HG03342 (cell line): ENCODE data around the gene PIK3CD.
"Not testable (repeated sequence)": the region's sequence is repeated elsewhere in the genome, so short reads cannot be mapped to it uniquely, and the experiment has no call there.

Source experiments
- ATAC-seq: cut with Tn5 transposase; IDR thresholded peaks from one replicate; pipeline ENCODE4 v1.9.1; 2021; ENCODE audit warnings: mild to moderate bottlenecking, moderate library complexity; ENCODE audit not compliant: unreplicated experiment

PIK3CD gene

DNA sequence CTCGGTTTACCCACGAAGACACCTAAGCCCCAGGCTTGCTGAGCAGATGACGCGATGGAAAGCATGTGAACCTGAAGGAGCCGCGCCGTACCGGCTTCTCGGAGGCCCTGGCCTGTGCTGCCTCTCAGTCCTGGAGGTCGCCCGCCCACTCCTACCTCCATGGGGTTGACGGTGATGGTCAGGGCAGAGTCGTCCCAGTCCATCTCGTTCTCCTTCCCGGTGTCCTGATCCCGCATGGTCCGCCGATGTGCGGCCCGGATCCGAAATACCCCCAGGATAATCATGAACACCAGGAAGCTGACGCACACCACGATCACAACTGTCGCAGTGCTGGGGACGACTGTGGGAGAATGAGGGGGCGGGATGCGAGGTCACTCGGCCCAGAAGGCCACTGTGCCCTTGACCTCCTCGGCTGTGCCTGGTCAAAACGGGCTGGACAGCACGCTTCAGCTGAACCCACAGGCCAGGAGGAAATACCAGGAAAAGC lies 79.6 kb downstream of the PIK3CD start:
- ATAC-seq, result no peak

DNA sequence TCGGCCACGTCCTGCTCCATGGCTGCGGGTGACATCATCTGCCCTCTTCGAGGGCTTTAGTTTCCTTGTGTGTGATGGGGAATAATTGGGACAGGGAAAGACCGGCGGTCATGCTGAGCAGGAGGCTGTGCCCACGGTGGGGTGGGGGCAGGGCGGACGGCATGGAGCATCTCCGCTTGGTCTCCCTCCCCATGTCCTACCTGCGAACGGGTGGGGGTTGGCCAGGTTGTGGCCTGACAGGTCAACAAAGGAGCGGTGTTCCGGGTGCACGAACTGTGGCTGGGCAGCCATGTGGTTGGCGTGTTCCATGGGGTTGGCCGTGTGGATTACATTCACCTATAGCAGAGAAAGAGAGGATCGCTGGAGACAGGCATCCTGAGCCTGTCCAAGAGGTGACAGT lies 80.0 kb downstream of the PIK3CD start:
- ATAC-seq, result no peak

DNA sequence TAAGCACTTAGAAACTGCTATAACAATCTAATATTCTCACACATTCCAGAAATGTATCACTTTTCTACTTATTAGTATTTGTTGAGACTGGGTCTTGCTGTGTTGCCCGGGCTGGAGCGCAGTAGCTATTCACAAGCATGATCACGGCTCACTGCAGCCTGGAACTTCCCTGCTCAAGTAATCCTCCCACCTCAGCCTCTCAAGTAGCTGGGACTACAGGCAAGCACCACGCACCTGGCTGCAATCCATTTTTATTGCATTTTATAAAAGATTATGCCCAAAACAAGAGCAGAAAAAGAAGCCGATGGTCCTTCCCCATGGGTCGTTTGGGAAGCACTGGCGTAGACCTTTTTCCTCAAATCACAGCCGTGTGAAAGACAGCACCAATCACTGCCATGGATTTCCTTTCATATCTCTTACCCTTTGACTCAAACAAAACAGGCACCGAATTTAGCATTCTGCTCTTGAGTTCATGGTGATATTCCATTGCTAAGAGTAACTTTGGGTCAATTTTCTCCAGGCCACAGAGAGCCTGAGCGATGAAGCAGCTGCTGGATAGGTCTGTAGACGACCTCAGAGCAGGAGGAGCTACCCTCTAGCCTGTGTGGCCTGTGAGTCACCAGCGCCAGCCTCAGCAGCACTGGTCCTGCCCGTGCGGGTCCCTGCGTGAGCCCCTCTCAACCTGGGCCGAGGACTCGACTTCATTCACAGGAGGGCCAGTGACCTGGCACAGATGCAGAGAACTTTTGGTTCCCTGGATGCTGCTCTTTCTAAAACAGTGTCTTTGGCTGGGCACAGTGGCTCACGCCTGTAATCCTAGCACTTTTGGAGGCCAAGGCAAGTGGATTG lies 80.8 kb downstream of the PIK3CD start:
- ATAC-seq, result no peak

DNA sequence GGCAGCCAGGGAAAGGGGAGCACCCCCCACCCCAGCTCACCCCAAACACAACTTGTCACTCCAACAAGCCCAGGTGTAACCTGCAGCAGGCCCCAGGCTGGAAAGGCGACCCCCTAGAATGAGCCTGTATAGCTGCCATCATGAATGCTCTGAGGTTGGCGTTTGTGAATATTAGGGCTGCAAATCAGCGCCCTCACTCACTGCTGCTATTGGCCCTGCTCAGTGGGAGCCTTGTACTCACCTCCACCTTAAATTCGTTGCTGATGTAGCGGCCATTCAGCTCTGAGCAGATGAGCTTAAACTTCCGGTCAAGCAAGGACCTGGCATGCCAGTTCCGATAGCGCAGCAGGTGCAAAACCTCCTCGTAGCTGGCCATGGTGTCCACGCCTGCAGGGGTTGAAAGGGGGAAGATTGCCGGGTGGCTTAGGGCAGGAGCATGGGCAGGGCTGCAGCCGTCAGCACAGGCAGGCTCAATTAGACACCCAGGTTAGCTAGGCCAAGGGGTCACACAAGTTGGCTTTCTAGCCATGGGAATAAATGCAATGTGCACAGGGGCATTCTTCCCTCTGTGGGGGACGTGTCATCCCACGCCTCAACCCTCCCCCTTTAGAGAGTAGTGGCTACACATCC lies 81.7 kb downstream of the PIK3CD start:
- ATAC-seq, result no peak

DNA sequence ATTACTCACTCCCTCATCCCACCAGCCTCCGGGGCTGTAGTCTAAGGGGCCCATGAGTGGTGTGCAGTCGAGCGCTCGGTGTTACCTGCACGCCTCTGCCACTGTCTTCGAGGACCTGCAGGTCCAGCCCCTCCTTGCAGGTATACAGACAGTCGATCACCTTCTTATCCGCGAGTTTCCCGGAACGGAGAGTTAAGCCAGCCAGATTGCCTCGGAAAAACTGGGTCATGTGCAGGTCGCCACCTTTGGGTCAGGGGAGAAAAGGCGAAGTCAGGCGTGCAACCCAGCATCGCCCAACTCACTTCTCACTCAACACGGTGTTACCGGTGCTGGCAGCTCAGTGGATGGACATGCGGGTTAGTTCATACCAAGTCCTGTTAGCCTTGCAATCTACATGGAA lies 84.3 kb downstream of the PIK3CD start:
- ATAC-seq, result no peak

DNA sequence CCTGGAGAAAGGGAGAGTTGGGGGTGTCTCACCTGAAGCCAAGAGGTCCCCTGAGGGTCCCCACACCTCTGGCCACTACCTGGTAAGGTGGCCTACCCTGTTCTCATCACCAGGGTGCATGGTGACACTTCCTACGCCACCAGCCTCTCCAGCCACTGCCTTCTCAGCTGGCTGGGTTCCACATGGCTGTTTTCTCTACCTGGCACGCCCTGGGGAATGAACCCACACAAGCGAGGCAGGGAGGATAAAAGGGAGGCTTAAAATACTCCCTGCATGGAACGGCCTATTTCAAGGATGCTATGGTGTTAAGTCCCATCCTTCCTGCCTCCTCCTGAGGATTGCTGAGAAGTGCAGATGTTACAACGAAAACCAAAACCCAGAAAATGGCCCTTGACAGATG lies 84.7 kb downstream of the PIK3CD start:
- ATAC-seq, result no peak

DNA sequence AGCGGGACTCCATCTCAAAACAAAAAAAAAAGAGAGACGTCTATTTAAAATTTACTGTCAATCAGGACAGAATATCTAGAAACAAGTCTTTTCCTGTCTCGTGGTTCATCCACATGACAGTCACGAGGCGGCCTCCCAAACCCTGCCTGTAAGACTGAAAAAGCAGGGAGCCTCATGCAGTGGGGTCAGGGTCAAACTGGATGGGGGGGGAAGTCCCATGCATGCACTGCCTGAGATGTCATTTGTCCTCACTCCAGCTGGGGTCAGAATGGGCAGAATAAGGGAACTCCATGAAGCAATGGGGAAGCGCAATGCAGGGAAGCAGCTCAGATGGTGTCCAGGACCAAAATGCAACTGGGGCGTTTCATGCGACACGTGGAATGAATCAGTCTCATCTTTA lies 85.5 kb downstream of the PIK3CD start:
- ATAC-seq, result no peak

DNA sequence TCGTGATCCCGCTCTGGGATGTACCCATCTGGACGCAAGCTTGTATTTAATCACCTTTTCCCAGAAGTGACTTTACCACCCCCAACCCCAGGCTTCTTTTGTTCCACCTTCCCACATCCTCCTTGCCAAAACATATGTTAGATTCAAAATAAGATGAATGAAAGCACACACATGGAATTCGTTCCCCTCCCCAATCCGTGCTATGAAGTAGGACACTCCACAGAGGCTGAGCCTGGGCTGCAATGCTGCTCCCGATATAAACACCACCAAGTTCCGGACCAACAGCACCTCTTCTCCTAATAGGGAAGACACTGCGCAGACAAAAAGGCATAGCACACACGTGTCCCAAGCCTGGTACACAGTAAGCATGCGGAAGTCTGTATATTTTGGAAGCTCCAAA lies 86.1 kb downstream of the PIK3CD start:
- ATAC-seq, result no peak

DNA sequence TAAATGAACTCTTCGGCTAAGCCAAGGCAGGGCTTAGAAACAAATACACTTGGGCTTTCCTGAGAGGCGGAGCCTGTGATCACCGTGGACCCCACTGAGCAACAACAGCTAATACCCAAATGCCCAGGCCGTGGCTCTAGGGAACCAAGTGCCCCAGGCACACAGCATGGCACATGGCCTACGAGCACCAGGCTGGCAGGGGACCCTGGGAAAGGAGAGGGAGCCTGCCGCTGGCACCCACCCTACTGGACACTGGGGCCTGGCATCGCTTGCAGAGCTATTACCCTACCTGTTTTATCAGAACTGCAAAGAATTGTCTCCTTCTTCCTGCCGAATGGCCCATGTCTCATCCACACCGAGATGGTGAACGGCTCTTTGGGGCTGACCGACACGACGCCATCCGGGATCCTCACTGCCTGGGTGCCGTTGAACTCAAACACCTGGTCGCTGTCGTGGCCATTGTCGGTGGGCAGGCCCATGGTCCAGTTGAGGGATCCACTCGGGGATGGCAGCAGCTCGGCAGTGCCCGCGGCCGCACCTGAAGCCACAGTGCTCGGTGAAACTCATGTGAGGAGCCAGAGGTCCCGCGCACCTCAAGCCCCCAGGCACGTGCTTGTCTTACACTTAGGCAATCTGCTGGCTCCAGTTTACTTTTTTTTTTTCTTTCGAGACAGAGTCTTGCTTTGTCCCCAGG lies 92.7 kb downstream of the PIK3CD start:
- no peak for ATAC-seq

DNA sequence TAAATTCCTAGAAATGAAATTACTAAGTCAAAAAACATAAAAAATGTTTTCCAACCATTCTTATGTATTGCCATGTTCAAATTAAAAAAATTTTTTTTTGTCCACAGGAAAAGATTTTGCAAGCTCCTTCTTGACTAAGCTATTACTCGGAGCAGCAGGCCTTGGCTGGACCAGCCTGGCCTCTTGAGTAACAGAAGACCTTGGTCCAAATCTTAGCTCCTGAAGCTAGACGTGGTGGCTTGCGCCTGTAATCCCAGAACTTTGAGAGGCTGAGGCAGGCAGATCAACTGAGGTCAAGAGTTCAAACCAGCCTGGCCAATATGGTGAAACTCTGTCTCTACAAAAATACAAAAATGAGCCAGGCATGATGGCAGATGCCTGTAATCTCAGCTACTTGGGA lies 94.7 kb downstream of the PIK3CD start:
- no peak for ATAC-seq

DNA sequence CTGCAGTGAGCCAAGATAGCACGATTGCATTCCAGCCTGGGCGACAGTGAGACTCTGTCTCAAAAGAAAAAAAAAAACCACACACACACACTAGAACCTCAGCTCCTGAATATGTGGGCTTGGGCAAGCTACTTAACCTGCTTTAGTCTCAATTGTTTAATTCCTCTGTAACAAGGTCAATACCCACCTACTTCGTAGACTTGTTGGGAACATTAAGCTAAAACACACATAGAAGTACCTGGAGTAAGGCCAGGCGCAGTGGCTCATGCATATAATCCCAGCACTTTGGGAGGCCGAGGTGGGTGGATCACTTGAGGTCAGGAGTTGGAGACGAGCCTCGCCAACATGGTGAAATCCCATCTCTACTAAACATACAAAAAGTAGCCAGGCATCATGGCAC lies 95.1 kb downstream of the PIK3CD start:
- no peak for ATAC-seq

DNA sequence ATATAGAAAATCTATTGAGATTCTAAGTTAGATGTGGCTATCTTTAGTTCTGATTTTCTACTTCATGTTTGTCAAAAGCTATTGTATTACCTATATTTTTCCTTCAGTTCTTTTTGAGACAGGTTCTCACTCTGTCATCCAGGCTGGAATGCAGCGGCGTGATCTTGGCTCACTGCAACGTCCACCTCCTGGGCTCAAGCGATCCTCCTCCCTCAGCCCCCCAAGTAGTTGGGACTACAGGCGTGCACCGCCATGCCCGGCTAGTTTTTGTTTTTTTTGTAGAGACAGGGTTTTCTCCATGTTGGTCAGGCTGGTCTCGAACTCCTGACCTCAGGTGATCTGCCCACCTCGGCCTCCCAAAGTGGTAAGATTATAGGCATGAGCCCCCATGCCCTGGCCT lies 96.9 kb downstream of the PIK3CD start:
- not testable (repeated sequence) for ATAC-seq

DNA sequence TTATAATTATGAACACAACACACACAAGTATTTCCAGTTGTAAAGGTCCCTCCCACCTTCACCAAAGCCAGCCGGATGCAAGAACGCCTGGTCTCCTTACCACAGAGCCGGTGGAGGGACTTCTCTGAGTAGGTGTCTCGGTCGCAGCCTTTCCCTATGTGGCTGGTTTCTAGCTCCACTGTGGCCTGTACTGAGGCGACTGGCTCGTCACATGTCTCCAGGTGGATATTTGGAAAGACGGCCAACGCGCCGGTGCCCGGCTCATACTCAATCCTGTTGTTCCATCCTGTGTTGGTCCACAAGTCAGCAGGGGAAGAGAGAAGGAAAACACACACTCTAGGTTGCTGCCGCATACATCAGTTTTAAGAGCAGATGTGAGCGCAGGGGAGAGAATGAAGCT lies 97.8 kb downstream of the PIK3CD start:
- no peak for ATAC-seq

DNA sequence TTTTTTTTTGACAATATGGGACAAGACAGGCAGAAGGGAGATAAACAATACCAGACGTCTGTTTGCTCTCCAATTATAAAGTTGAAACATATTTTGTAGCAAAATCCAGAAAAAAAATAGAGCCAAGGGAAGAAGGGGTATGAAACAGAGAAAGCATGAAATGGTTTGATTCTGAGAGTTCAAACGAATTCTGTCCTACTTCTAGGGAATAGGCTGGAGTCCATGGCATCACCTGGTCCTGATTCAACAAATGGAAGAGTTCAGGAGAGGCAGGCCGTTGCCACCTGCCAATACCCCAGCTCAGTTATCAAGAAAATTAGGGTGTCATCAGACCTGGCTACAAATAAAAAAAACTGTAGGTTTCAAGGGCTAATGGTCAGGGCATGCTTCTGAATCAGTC lies 100.4 kb downstream of the PIK3CD start:
- ATAC-seq, result no peak

DNA sequence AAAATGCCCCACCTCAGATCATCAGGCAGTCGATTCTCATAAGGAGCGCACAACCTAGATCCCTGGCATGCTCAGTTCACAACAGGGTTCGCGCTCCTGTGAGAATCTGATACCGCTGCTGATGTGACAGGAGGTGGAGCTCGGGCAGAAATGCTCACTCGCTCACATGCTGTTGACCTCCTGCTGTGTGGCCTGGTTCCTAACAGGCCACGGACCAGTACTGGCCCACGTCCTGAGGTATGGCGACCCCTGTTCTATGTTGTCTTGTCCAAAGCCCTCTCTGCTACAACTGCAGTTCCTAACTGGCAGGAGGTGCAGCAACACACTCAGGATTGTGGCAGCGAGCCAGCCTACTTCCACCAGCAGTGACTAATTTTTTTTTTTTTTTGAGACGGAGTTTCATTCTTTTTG lies 101.6 kb downstream of the PIK3CD start:
- no peak for ATAC-seq

DNA sequence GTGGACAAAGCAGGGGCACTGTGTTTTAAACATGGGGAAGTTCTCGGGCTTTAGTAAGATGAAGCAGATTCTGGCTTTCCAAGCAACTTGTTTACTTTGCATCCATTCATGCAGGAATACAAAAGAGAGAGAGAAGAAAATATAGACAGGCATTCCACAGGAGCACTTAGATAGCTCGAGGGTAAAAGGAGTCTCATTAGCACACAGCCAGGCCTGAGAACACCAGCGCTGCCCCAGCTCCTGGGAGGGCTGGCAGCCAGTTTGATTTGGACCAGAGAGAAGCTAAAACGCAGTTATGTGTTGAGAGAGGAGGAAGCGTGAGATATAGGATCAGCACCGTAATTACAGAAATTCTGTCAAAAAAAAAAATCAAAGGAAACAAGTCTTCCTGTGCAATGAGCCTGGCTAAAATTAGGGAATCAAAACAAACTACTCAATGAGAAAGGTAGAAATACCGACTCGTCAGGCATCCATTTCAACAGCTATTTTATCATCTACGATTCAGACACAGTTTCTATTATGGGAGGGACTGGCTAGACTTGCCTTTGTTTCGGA lies 104.0 kb downstream of the PIK3CD start:
- ATAC-seq, result no peak

DNA sequence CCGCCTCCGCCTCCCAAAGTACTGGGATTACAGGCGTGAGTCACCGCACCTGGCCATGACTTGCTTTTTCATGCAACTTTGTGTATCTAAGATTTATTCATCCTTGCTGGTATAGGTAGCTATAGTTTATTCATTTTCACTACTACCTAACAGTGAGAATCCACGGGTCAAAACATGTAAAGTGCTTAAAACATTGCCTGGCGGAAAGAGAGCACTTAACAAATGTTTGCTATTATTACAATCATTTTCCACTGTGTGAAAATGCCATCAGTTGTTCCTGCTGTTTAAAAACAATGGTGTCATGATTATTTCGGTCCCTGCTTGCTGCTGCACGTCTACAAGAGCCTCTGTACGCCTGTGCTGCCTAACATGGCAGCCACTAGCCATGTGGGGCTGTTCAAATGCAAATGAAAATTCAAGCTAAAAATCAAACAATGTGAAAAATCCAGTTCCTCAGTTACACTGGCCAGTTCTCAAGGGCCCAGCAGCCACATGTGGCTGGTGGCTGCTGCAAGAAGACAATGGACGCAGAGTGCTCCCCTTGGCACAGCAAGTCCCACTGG lies 107.1 kb downstream of the PIK3CD start:
- no peak for ATAC-seq

DNA sequence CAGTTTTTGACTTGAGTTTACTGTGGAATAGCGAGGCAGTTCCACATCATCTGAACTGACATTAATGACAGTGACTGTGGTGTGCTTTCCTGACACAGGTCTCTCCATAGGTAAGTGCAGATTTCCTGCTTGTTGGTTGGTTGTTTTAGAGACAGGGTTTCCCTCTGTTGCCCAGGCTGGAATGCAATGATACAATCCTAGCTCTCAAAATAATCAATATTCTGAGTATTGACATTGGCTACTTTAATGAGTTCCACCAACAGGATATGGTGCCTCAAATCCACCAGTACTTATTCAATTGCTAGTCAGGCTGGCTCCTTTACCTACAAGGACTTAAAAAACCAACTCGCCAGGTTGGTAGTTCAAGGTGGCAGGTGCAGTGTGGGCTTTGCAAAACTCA lies 108.4 kb downstream of the PIK3CD start:
- no peak for ATAC-seq

DNA sequence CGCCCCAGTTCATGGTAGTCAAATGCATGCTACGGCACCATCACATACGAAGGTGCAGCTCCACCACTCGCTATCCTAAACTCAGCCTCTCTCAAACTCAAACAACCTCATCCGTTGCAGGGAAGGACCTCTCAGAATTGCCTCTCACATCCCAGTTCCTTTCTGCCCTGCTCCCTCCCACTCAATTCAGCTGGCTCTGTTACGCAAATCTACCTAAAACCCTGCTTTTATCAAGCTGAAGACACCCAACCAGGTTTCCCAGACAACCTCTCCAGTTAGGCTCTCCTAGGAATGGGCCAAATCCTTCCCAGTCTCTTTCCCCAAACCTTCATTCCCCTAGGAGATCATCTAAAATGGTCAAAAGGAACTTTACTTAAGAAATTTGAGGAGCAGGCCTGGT lies 109.3 kb downstream of the PIK3CD start:
- no peak for ATAC-seq

DNA sequence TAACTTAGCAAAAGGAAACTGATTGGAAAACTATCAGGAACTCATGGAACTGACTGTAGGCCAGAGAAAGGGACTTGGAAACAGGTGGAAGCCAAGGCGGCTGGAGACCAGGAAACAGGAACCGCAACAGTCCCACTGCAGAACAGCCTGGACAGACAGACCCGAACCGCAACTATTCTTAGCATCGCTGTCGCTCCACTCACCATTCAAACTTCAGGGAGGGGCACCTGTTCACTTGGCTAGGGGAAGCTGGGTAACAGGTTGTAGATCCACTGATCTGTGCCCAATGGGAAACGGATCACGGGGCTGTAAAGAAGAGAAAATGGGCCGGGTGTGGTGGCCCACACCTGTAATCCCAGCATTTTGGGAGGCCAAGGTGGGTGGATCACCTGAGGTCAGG lies 110.3 kb downstream of the PIK3CD start:
- ATAC-seq, result no peak

DNA sequence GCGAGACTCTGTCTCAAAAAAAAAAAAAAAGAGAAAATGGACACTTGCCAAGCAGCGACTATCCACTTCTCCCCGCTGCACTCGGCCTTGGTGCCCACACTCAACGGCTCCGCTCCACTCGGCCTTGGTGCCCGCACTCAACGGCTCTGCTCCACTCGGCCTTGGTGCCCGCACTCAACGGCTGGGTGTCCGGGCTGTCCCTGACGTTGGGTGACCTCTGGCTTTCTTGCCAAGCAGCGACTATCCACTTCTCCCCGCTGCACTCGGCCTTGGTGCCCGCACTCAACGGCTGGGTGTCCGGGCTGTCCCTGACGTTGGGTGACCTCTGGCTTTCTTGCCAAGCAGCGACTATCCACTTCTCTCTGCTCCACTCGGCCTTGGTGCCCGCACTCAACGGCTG lies 110.9 kb downstream of the PIK3CD start:
- ATAC-seq, result not testable (repeated sequence)
